HG03354 (cell line): ENCODE measurements around the gene PRPF19.

Experiments
- ATAC-seq: cut with Tn5 transposase; IDR thresholded peaks from one replicate; pipeline ENCODE4 v1.9.1; 2021; ENCODE audit warnings: mild to moderate bottlenecking; ENCODE audit not compliant: unreplicated experiment, poor library complexity, severe bottlenecking

Gene PRPF19

GRCh38 chr11:60924906-60925853 is 18.8 kb upstream of the PRPF19 start:
- peak; percentile 24 for ATAC-seq

- peak; percentile 47 for ATAC-seq
Observed at GRCh38 chr11:60924110-60924905, 17.9 kb upstream of the PRPF19 start, which contains the start of gene TMEM132A. Gene TMEM132A (plus strand): TSS chr11:60924460. CDS start chr11:60924634, 174 bp downstream.

- peak; percentile 8 for ATAC-seq
Observed at GRCh38 chr11:60923800-60924109, 17.4 kb upstream of the PRPF19 start.

- ATAC-seq = no peak
Observed at GRCh38 chr11:60923326-60923725, 16.9 kb upstream of the PRPF19 start.

GRCh38 chr11:60922906-60923305 is 16.5 kb upstream of the PRPF19 start:
- ATAC-seq = no peak

GRCh38 chr11:60921777-60922335 is 15.5 kb upstream of the PRPF19 start:
- ATAC-seq = no peak

- ATAC-seq = no peak
Observed at GRCh38 chr11:60921259-60921658, 14.9 kb upstream of the PRPF19 start.

GRCh38 chr11:60919956-60920355 is 13.6 kb upstream of the PRPF19 start:
- no peak for ATAC-seq

- ATAC-seq = no peak
Observed at GRCh38 chr11:60919320-60919719, 12.9 kb upstream of the PRPF19 start.

GRCh38 chr11:60918939-60919265 is 12.5 kb upstream of the PRPF19 start:
- ATAC-seq = no peak

- ATAC-seq = no peak
Observed at GRCh38 chr11:60918251-60918938, 12.0 kb upstream of the PRPF19 start.

GRCh38 chr11:60917267-60917666 is 10.9 kb upstream of the PRPF19 start:
- no peak for ATAC-seq

GRCh38 chr11:60916669-60917206 is 10.4 kb upstream of the PRPF19 start:
- ATAC-seq = no peak

- peak; percentile 61 for ATAC-seq
Observed at GRCh38 chr11:60915248-60915914, 9.0 kb upstream of the PRPF19 start.

GRCh38 chr11:60914633-60915247 is 8.4 kb upstream of the PRPF19 start:
- peak; percentile 5 for ATAC-seq

- peak; percentile 52 for ATAC-seq
Observed at GRCh38 chr11:60913793-60914632, 7.6 kb upstream of the PRPF19 start, which contains the start of gene TMEM109. Gene TMEM109 (plus strand): TSS chr11:60914158. CDS start chr11:60919694, 5,536 bp downstream.

- no peak for ATAC-seq
Observed at GRCh38 chr11:60912851-60913528, 6.6 kb upstream of the PRPF19 start.
